ENCODE results near the gene FREM3. TPM values are rescaled to one million over a fixed set of nuclear protein-coding genes. Genes with fewer than 3 reads are reported as not detected.
A peak's percentile ranks its signal among the peaks of the same experiment; 100 is the strongest.
"Not testable (repeated sequence)": the region's sequence is repeated elsewhere in the genome, so short reads cannot be mapped to it uniquely, and the experiment has no call there.

FREM3 gene
- total RNA-seq, 1 donor from 2014 or later, result not detected

GRCh38 chr4:143699331-143700045 is 987 bp downstream of the FREM3 start:
- peaks cover 7% of the 10 kb centered on the region for H3K27me3 ChIP-seq

GRCh38 chr4:143693856-143694255 is 6.6 kb downstream of the FREM3 start:
- no peak overlapping the region for H3K4me3 ChIP-seq
- no peak for DNase-seq (ENCODE audit: extremely low spot score in 2 of 2)
- no peaks in the 10 kb centered on the region for H3K4me1 ChIP-seq
- H3K36me3 ChIP-seq, result no peaks in the 10 kb centered on the region
- no peak for TF ChIP-seq POLR2A (IDR thresholded peaks at IDR 0.05)
- TF ChIP-seq POLR2AphosphoS5 (IDR thresholded peaks at IDR 0.05; ENCODE audit: insufficient read depth in 1 of 2, low read depth in 1 of 2), result no peak
- TF ChIP-seq, protein P1, sequence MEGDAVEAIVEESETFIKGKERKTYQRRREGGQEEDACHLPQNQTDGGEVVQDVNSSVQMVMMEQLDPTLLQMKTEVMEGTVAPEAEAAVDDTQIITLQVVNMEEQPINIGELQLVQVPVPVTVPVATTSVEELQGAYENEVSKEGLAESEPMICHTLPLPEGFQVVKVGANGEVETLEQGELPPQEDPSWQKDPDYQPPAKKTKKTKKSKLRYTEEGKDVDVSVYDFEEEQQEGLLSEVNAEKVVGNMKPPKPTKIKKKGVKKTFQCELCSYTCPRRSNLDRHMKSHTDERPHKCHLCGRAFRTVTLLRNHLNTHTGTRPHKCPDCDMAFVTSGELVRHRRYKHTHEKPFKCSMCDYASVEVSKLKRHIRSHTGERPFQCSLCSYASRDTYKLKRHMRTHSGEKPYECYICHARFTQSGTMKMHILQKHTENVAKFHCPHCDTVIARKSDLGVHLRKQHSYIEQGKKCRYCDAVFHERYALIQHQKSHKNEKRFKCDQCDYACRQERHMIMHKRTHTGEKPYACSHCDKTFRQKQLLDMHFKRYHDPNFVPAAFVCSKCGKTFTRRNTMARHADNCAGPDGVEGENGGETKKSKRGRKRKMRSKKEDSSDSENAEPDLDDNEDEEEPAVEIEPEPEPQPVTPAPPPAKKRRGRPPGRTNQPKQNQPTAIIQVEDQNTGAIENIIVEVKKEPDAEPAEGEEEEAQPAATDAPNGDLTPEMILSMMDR (IDR thresholded peaks at IDR 0.05), result no peak
- H3K9me3 ChIP-seq, result no peaks in the 10 kb centered on the region
- no peaks in the 10 kb centered on the region for H3K27me3 ChIP-seq
- intact Hi-C loops (cut with DNase I), result no loop called here
- no peak overlapping the region for H3K27ac ChIP-seq

More at GRCh38 chr4:143699331-143700045, 987 bp downstream of the FREM3 start:
- Histone ChIP-seq H3K4me3 (peak overlapping the region in 1 of 2 donors; percentile 26), H3K36me3 (no peaks in the 10 kb centered on the region), H3K4me1 (peaks cover 18% of the 10 kb centered on the region), H3K27ac (no peak overlapping the region), H3K9me3 (no peaks in the 10 kb centered on the region)
- intact Hi-C loops (cut with DNase I), result no loop called here
- DNase-seq (ENCODE audit: extremely low spot score in 2 of 2), result no peak
- TF ChIP-seq POLR2AphosphoS5 (IDR thresholded peaks at IDR 0.05; ENCODE audit: insufficient read depth in 1 of 2, low read depth in 1 of 2) (no peak), POLR2A (IDR thresholded peaks at IDR 0.05) (no peak)
- TF ChIP-seq, protein P1 (IDR thresholded peaks at IDR 0.05), result no peak

DNA sequence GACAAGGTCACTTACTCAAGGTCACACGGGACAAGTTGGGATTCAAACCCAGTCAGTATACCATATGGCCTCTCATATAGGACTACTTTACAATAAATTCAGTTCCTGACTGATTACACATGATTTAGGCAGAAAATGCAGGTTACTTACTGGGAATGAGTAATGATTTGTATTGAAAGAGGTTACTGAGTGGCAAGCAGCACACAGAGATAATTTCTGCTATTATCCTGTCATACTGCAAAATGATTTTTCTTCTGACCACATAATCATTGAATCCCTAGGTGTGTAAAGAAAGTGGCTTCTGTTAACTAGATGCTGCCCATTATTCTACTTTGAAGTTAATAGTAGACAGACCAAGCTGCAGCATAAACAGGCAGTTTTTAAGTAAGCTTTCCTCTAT is 8.2 kb downstream of the FREM3 start:
- Histone ChIP-seq H3K27ac (no peak overlapping the region), H3K36me3 (no peaks in the 10 kb centered on the region), H3K27me3 (no peaks in the 10 kb centered on the region), H3K4me1 (no peaks in the 10 kb centered on the region), H3K9me3 (no peaks in the 10 kb centered on the region), H3K4me3 (no peak overlapping the region)
- intact Hi-C loops (cut with DNase I), result no loop called here
- no peak for TF ChIP-seq POLR2A (IDR thresholded peaks at IDR 0.05)
- no peak for TF ChIP-seq POLR2AphosphoS5 (IDR thresholded peaks at IDR 0.05; ENCODE audit: insufficient read depth in 1 of 2, low read depth in 1 of 2)
- TF ChIP-seq, protein P1 (IDR thresholded peaks at IDR 0.05), result no peak
- DNase-seq (ENCODE audit: extremely low spot score in 2 of 2), result no peak

DNA sequence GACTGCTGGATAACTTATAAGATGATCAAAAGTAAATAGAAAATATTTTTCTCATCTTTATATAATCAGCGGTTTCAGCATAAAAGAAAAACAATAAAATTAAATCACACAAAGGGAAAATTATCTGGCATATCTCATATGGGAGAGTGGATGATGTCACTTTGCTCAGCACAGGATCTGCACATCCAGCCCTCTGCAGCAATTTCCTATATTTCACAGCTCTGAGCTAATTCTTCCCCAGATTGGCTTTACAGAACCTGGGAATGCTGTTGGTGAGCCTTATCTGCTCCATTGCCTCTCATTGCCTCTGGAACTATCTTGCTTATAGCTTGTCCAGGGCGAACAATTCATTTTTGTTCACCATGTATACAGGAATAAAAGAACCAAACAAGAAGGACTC is 21.0 kb downstream of the FREM3 start:
- Histone ChIP-seq H3K4me3 (no peak overlapping the region), H3K36me3 (no peaks in the 10 kb centered on the region), H3K4me1 (no peaks in the 10 kb centered on the region), H3K27ac (no peak overlapping the region), H3K9me3 (no peaks in the 10 kb centered on the region), H3K27me3 (no peaks in the 10 kb centered on the region)
- intact Hi-C loops (cut with DNase I), result no loop called here
- no peak for DNase-seq (ENCODE audit: extremely low spot score in 2 of 2)
- TF ChIP-seq, protein P1 (IDR thresholded peaks at IDR 0.05), result no peak
- TF ChIP-seq POLR2A (IDR thresholded peaks at IDR 0.05) (no peak), POLR2AphosphoS5 (IDR thresholded peaks at IDR 0.05; ENCODE audit: insufficient read depth in 1 of 2, low read depth in 1 of 2) (no peak)

- intact Hi-C loops (cut with DNase I), result not testable (repeated sequence)
These were observed 26.8 kb downstream of the FREM3 start for GRCh38 chr4:143673629-143674028.

More at GRCh38 chr4:143673629-143674028, 26.8 kb downstream of the FREM3 start:
- not testable (repeated sequence) for DNase-seq (ENCODE audit: extremely low spot score in 2 of 2); H3K4me1 ChIP-seq; H3K27ac ChIP-seq; H3K4me3 ChIP-seq; H3K36me3 ChIP-seq; H3K9me3 ChIP-seq; H3K27me3 ChIP-seq

Measured in vagina (tissue), 2 donors.